ENCODE data around the gene EMILIN1. TPM values are rescaled to one million over a fixed set of nuclear protein-coding genes. Genes with fewer than 3 reads are reported as not detected.

Gene EMILIN1
- 7.6 and 9.8 TPM in 2 replicates for total RNA-seq

DNA sequence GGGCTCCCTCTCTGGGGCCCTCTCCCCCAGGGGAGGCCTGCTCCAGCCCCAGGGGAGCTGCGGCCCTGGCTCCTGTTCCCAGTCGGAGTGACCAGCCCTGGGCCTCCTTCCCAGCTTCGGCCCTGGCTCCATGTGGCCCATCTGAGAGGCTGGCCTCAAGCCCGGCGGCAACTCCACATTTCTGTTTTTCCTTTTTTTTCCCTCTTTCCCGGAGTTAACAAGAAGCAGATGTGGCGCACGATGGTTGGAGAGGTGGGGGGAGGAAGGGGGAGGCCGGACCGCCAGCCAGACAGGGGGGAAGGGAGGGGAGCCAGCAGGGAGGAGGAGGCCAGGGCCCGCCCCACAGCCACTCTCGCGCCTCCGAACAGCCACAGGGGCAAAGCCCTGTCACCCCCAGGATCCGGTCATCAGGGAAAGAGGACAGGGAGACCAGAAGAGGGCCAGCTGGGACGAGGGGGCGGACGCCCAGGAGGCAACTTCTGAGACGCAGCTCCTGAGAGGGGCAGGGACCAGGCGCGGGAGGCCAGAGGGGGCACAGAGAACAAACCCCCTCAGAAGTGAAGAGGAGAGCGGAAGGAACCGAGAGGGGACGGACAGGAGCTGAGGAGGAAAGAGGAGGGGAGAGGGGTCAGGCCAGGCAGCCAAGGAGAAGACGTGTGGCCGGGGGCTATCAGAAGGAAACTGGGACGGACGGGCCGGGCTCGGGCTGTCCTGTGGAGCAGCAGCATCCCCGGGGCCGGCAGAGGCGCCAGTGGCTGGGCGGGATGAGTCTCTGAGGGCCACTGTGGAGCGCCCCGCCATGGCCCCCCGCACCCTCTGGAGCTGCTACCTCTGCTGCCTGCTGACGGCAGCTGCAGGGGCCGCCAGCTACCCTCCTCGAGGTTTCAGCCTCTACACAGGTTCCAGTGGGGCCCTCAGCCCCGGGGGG lies at the start of gene EMILIN1:
Gene EMILIN1, plus strand, starts transcription at position 349 of the 928 bp plus-strand sequence. Its CDS starts 451 bp downstream, at position 800.

DNA sequence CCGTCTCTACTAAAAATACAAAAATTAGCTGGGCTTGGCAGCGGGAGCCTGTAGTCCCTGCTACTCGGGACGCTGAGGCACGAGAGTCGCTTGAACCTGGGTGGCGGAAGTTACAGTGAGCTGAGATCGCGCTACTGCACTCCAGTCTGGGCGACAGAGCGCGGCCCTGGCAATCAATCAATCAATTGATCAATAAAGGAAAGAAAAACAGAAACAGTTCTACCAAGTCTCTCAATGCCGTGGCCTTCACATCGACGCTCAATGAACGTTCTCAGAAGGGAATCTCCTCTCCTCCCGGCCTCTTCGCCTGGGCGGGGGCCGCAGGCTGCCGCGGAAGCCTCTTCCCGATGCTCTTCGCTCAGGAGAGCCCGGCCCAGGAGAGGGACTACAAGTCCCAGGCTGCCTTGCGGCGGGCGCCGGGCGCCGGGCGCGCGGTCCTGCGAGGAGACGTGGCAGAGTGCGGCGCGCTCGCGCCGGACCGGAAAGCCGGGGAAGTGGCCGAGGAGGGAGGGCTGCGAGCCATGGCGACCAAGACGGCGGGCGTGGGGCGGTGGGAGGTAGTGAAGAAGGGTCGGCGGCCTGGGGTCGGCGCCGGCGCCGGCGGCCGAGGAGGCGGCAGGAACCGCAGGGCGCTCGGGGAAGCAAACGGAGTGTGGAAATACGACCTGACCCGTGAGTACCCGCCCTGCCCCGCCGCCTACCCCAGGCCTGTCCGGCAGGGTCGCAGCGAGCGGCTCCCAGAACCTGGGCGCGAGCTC lies 45.7 kb upstream of the EMILIN1 start, which contains the start of gene TMEM214:
Gene TMEM214, plus strand, starts transcription at position 471 of the 758 bp plus-strand sequence. Its CDS starts 51 bp downstream, at position 522.

DNA sequence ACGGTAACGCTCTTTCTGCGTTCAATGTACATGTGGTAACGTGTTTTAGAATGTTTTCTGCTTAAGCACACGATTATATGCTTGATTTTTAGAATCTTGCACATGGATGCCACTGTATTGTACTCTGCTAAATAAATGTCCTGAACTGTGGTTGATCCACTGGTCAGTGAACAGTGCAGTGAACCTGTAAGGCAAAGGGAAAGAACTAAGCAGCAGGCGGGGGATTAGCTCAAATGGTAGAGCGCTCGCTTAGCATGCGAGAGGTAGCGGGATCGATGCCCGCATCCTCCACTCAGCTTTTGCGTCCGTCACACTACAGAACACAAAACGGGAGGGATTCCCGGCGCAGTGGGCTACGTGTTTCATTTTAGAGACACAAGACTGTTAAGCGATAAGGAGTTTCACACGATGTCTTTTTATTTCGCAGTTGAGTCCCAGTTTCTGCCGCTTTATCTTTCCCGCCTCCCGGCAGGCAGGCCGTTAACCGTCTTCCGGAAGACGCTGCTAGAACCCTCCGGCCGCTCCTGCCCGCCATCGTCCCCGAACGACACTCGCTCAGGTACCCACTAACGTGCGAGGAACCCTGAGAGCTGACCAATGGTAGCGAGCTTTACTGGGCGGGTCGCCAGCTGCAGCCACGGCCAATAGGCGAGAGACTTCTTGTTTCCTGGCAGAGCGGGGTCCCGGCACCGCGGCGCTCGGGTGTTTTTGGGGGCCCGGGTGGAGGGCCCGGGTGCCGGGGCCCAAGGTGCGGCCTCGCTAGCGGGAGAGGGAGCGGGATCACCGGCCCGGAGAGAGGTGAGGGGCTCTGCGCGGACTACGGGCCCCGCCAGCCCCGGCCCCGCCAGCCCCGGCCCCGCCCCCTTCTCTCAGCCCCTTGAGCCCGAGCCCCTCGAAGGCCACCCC lies 27.2 kb upstream of the EMILIN1 start, which contains the start of gene AGBL5:
Gene AGBL5, plus strand, starts transcription at position 673 of the 906 bp plus-strand sequence. CDS start 1,291 bp downstream, outside the sequence.

GRCh38 chr2:27071277-27071989 lies 7.0 kb upstream of the EMILIN1 start, which contains the start of gene OST4:
OST4 (minus strand) TSS chr2:27071654.

DNA sequence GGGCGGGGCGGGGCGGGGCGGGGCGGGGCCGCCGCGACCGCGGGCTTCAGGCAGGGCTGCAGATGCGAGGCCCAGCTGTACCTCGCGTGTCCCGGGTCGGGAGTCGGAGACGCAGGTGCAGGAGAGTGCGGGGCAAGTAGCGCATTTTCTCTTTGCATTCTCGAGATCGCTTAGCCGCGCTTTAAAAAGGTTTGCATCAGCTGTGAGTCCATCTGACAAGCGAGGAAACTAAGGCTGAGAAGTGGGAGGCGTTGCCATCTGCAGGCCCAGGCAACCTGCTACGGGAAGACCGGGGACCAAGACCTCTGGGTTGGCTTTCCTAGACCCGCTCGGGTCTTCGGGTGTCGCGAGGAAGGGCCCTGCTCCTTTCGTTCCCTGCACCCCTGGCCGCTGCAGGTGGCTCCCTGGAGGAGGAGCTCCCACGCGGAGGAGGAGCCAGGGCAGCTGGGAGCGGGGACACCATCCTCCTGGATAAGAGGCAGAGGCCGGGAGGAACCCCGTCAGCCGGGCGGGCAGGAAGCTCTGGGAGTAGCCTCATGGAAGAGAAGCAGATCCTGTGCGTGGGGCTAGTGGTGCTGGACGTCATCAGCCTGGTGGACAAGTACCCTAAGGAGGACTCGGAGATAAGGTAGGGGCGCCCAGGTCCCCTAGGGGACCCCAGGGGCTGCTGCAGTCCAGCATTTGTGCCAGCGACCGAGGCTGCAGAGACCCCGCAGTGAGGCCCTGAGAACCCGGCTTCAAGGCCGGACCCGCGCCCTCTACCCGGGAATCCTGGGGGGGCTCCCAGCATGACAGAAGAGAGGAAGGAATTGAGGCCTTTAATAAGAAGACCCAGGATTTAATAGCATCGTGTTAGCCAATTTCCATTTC lies 8.5 kb downstream of the EMILIN1 start, which contains the start of gene KHK:
Gene KHK, plus strand, starts transcription at position 49 of the 870 bp plus-strand sequence. Its CDS starts 488 bp downstream, at position 537.

GRCh38 chr2:27118525-27119329 lies 40.3 kb downstream of the EMILIN1 start, which contains the start of gene CGREF1:
CGREF1 (minus strand) TSS chr2:27119128; CDS start chr2:27104366, 14,762 bp downstream.

DNA sequence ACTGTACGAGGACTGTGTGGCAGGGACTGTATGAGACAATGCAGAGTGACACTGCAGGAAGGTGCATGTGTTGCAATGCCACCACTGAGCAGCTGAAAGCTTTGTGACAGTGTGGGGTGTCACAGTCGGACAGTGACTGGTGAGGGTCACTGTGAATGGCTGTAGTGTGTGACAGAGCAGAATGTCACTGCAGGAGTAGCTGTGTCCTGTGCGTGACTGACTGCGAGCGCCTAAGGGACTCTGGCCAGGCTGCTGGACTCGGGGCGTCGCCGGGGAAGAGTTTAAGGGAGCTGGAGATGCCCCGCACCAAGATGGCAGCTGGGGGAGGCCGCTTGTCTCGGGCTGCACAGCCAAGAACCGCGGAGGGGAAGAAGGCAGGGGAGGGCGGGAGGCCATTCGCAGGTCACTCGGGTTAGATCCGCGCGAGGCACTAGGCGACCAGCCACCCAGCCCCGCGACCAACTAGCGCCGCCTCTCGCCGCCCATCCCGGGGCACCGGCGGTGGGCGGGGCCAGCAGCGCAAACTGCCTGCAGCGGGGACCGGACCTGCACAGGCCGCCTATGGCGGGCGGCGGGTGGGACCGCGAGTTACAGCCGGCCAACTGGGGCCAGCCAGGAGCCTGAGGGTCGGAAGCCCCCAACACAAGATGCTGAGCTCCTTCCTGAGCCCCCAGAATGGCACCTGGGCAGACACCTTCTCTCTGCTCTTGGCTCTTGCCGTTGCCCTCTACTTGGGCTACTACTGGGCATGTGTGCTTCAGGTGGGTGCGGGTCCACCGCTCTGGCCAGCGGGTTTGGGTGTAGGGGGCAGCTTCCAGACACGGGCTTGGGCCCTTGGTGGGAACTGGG lies 45.1 kb downstream of the EMILIN1 start, which contains the start of gene ABHD1:
Gene ABHD1, plus strand, starts transcription at position 514 of the 849 bp plus-strand sequence. Its CDS starts 134 bp downstream, at position 648.

DNA sequence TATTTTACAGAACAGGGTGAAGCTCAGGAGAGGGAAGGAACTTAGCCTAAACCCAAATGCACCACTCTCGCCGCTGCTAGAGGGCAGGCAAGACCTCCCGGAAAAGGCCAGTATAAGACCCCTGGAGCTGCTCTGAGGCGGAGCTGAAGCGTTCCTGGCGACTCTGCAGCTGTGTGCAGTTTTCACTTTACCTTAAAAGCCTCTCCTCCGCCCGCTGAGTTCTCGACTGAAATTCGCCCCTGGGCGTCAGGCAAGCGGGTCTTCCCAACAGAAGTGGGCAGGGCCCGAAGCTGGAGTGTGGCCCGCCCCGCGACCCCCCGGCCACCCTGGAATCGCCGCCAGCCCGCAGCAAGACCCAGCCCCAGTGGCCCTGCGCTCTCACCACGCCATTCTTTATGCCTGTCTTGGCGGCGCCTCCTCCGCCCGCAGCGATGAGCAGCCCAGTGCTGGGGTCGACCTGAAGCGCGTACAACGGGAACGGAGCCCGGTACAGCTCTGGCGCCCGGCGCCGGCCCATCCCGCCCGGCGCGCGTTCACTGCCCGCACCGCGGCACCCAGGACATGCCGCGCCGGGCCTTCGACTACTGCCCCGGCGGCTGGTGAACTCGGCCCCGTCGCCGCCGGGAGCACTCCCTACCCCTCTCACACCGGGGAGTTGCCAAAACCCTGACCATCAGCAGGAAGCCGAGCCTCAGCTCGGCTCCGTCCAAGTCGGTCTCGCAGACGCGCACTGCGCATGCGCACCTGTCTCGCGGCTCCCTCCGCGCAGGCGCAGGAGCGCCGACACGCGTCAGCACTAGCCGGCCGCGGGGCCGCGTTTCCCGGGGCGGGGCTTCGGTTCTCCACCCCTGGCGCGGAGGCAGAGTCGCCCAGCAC lies 55.7 kb downstream of the EMILIN1 start, which contains the start of gene PREB:
Gene PREB, minus strand, starts transcription at position 732 of the 876 bp plus-strand sequence. Its CDS starts 215 bp downstream, at position 517.

Other genes starting within 250 kb of the EMILIN1 start
- gene DPYSL5, start 230.5 kb upstream of the EMILIN1 start, total RNA-seq, result not detected in 2 replicates
- 2.3 and 2.7 TPM in 2 replicates for gene MAPRE3, start 108.0 kb upstream of the EMILIN1 start, total RNA-seq
- 50.4 and 57.4 TPM in 2 replicates for gene TMEM214, start 45.6 kb upstream of the EMILIN1 start, total RNA-seq
- 24.5 and 24.7 TPM in 2 replicates for gene AGBL5, start 26.9 kb upstream of the EMILIN1 start, total RNA-seq
- 183 and 195 TPM in 2 replicates for gene OST4, start 7.0 kb upstream of the EMILIN1 start, total RNA-seq
- 2.4 and 3.4 TPM in 2 replicates for gene KHK, start 8.2 kb downstream of the EMILIN1 start, total RNA-seq
- gene CGREF1, start 40.5 kb downstream of the EMILIN1 start, total RNA-seq, result 1.3 and 3.0 TPM in 2 replicates
- gene ABHD1, start 45.2 kb downstream of the EMILIN1 start, total RNA-seq, result 0.13 TPM in 1 of 2 replicates, not detected in the other
- 38.4 and 42.0 TPM in 2 replicates for gene PREB, start 56.0 kb downstream of the EMILIN1 start, total RNA-seq
- gene PRR30, start 60.8 kb downstream of the EMILIN1 start, total RNA-seq, result not detected in 2 replicates
- gene TCF23, start 70.4 kb downstream of the EMILIN1 start, total RNA-seq, result not detected in 2 replicates
- 84.8 and 101 TPM in 2 replicates for gene ATRAID, start 133.4 kb downstream of the EMILIN1 start, total RNA-seq
- gene SLC5A6, start 133.7 kb downstream of the EMILIN1 start, total RNA-seq, result 41.8 and 50.3 TPM in 2 replicates
- 46.7 and 70.7 TPM in 2 replicates for gene CAD, start 138.8 kb downstream of the EMILIN1 start, total RNA-seq
- gene SLC30A3, start 184.4 kb downstream of the EMILIN1 start, total RNA-seq, result 0.36 TPM in 1 of 2 replicates, not detected in the other
- not detected in 2 replicates for gene DNAJC5G, start 196.8 kb downstream of the EMILIN1 start, total RNA-seq
- gene TRIM54, start 203.8 kb downstream of the EMILIN1 start, total RNA-seq, result not detected in 2 replicates
- gene UCN, start 229.8 kb downstream of the EMILIN1 start, total RNA-seq, result 0.13 and 0.36 TPM in 2 replicates
- 52.3 and 60.1 TPM in 2 replicates for gene MPV17, start 244.5 kb downstream of the EMILIN1 start, total RNA-seq

Measured in thoracic aorta endothelial cell (primary cell).